PC-3 (cell line): ENCODE results near the gene AIMP1. TPM values are rescaled to one million over a fixed set of nuclear protein-coding genes. Genes with fewer than 3 reads are reported as not detected.

Experiments
- ATAC-seq: fragments of 200-7000 bp; cut with Tn5 transposase; 2 replicates; pipeline ENCODE4 v1.9.1; 2020; ENCODE audit warnings: mild to moderate bottlenecking, moderate library complexity
- BruUV-seq: library from RNA; stranded (reverse); fragments of 400-500 nt; replicated peaks from 2 replicates; lab custom pipeline; 2021; lab: Mats Ljungman, UMichigan
- CTCF ChIA-PET: fragments of 300-600 bp; sonication (Branson Sonifier 250); formaldehyde crosslinking; loops from one replicate; lab custom pipeline; 2022; ENCODE audit warnings: antibody characterized with exemption; lab: Charles Lee
- POLR2A ChIA-PET: fragments of 300-600 bp; sonication (Branson Sonifier 250); formaldehyde crosslinking; loops from one replicate; lab custom pipeline; 2022; ENCODE audit warnings: antibody characterized with exemption; ENCODE audit not compliant: unreplicated experiment; lab: Charles Lee
- DNase-seq: peaks from one replicate; pipeline ENCODE4 v3.0.0-alpha.2; 2015
- H2AFZ ChIP-seq: fragments of 300-600 bp; sonication (generic); 2 replicates; pipeline ENCODE4 v1.6.0; 2016; ENCODE audit warnings: antibody characterized with exemption, low read length
- H3F3A ChIP-seq: fragments of 300-600 bp; sonication (generic); one replicate; pipeline ENCODE4 v1.6.0; 2017; ENCODE audit warnings: antibody characterized with exemption, low read length, control low read depth, mild to moderate bottlenecking; ENCODE audit not compliant: unreplicated experiment
- H3K27ac ChIP-seq: fragments of 300-600 bp; sonication (generic); 2 replicates; pipeline ENCODE4 v1.5.1; 2016; ENCODE audit warnings: mild to moderate bottlenecking, low read length
- H3K27me3 ChIP-seq: fragments of 300-600 bp; sonication (generic); 2 replicates; pipeline ENCODE4 v1.6.1; 2016; ENCODE audit warnings: low read length, mixed read lengths
- H3K36me3 ChIP-seq: fragments of 300-600 bp; sonication (generic); 2 replicates; pipeline ENCODE4 v1.6.1; 2016; ENCODE audit warnings: low read depth, mixed run types, low read length, mixed read lengths
- H3K4me1 ChIP-seq: fragments of 300-600 bp; sonication (generic); 2 replicates; pipeline ENCODE4 v1.5.1; 2016; ENCODE audit warnings: low read length; ENCODE audit not compliant: insufficient read depth
- H3K4me2 ChIP-seq: fragments of 300-600 bp; sonication (generic); 2 replicates; pipeline ENCODE4 v1.6.0; 2016; ENCODE audit warnings: low read length
- H3K4me3 ChIP-seq: fragments of 300-600 bp; sonication (generic); 2 replicates; pipeline ENCODE4 v1.5.1; 2016; ENCODE audit warnings: mild to moderate bottlenecking, low read length, mixed read lengths
- H3K79me2 ChIP-seq: fragments of 300-600 bp; sonication (generic); 2 replicates; pipeline ENCODE4 v1.6.1; 2017; ENCODE audit warnings: low read length, mixed read lengths
- H3K9ac ChIP-seq: fragments of 300-600 bp; sonication (generic); 2 replicates; pipeline ENCODE4 v1.6.0; 2016; ENCODE audit warnings: mild to moderate bottlenecking, low read length
- H3K9me2 ChIP-seq: fragments of 300-600 bp; sonication (generic); replicated peaks from 2 replicates; pipeline ENCODE4 v1.6.1; 2016; ENCODE audit warnings: mixed run types, low read length, mixed read lengths
- H3K9me3 ChIP-seq: fragments of 300-600 bp; sonication (generic); 2 replicates; pipeline ENCODE4 v1.6.1; 2016; ENCODE audit warnings: low read length, mixed read lengths
- H4K20me1 ChIP-seq: fragments of 300-600 bp; sonication (generic); 2 replicates; pipeline ENCODE4 v1.6.1; 2016; ENCODE audit warnings: low read length, mixed read lengths
- CTCF ChIP-seq: fragments of 300-600 bp; sonication (generic); conservative IDR thresholded peaks from 2 replicates; pipeline ENCODE4 v1.5.1; 2017; ENCODE audit warnings: antibody characterized with exemption, low read depth, mild to moderate bottlenecking, low read length
- EZH2 ChIP-seq: fragments of 300-600 bp; sonication (generic); IDR thresholded peaks from one replicate; pipeline ENCODE4 v1.6.1; 2017; ENCODE audit warnings: antibody characterized with exemption, mild to moderate bottlenecking, low read length; ENCODE audit not compliant: unreplicated experiment
- EZH2phosphoT487 ChIP-seq: fragments of 300-600 bp; sonication (generic); IDR thresholded peaks from 2 replicates; pipeline ENCODE4 v1.6.1; 2018; ENCODE audit warnings: mild to moderate bottlenecking, antibody characterized with exemption, low read length, borderline replicate concordance
- intact Hi-C: fragments of 100-400 bp; cut with micrococcal nuclease; formaldehyde crosslinking; loops from 2 replicates; pipeline ENCODE4 v1.9.0; 2023
- total RNA-seq: library from RNA; depleted of rRNA; stranded (reverse); fragments of >200 nt; gene quantifications from 2 replicates; pipeline ENCODE4 v1.2.3, GENCODE V29; 2014

AIMP1 gene
- total RNA-seq, 1 experiment from 2014 or later, result 15.9 TPM

DNA sequence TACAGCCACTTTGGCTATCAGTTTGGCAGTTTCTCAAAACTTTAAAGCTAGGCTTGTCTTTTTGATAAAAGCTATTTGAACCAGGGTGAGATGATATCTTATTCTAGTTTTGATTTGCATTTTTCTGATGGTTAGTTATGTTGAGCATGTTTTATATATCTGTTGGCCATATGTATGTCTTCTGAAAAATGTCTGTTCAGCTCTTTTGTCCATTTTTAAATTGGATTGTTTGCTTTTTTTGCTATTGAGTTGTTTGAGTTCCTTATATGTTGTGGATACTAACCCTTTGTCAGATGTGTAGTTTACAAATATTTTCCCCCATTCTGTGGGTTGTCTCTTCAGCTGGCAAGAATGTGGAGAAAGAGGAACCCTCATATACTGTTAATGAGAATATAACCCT lies 63.8 kb downstream of the AIMP1 start:
- Histone ChIP-seq H3K9ac (no peak overlapping the region), H3K79me2 (no peaks in the 10 kb centered on the region), H4K20me1 (no peaks in the 10 kb centered on the region), H3K4me2 (no peak overlapping the region), H3K9me2 (no peaks in the 10 kb centered on the region), H3K4me1 (no peaks in the 10 kb centered on the region), H3K36me3 (no peaks in the 10 kb centered on the region), H3K27me3 (no peaks in the 10 kb centered on the region), H2AFZ (no peak overlapping the region), H3K9me3 (no peaks in the 10 kb centered on the region), H3F3A (no peaks in the 10 kb centered on the region), H3K4me3 (no peak overlapping the region), H3K27ac (no peak overlapping the region)
- ATAC-seq (no peak), DNase-seq (no peak)
- intact Hi-C loops, result no loop called here
- BruUV-seq, result no TSS peak
- ChIA-PET CTCF (no interaction called here), POLR2A (no interaction called here)
- TF ChIP-seq EZH2phosphoT487, result no peak
- TF ChIP-seq EZH2, result no peak
- no peak for TF ChIP-seq CTCF

GRCh38 chr4:106384878-106385277 lies 68.5 kb downstream of the AIMP1 start:
- Histone ChIP-seq H3K79me2 (no peaks in the 10 kb centered on the region), H3K9me2 (no peaks in the 10 kb centered on the region), H3K9ac (no peak overlapping the region), H3K27me3 (no peaks in the 10 kb centered on the region), H3K4me3 (no peak overlapping the region), H3K4me2 (no peak overlapping the region), H2AFZ (no peak overlapping the region), H3K9me3 (no peaks in the 10 kb centered on the region), H3K27ac (no peak overlapping the region), H3K36me3 (no peaks in the 10 kb centered on the region), H4K20me1 (no peaks in the 10 kb centered on the region), H3F3A (no peaks in the 10 kb centered on the region), H3K4me1 (no peaks in the 10 kb centered on the region)
- intact Hi-C loops, result no loop called here
- no peak for TF ChIP-seq CTCF
- TF ChIP-seq EZH2phosphoT487, result no peak
- BruUV-seq, result no TSS peak
- ATAC-seq (no peak), DNase-seq (no peak)
- ChIA-PET POLR2A (no interaction called here), CTCF (no interaction called here)

DNA sequence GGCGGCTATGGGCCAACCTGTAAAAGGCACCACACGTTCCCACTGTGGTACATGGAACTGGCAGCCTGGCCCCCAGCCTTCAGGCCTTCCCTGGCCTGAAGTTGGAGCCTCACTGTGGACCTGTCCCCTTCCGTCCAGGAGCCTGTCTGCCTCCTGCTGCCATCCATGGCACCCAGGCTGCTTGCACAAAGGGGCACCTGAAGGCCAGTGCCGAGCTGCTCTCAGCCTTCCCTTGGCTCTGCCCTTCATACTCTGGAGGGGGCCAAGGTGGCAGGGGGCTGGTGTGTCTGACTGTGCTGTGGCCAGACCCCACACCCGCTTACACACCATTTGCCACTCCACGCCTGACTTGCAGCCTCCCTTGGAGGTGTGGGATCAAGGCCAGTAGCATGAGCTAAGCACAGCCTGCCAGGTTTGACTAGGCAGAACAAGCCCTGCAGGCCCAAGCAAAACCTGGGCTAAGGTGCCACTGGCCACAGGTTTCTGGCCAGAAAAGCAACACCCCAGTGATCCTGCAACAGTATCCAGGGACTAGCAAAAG lies 69.6 kb downstream of the AIMP1 start:
- no peak overlapping the region for H3K9ac ChIP-seq
- H4K20me1 ChIP-seq, result no peaks in the 10 kb centered on the region
- no peaks in the 10 kb centered on the region for H3K4me1 ChIP-seq
- H3K27ac ChIP-seq, result no peak overlapping the region
- no peak for DNase-seq
- no peaks in the 10 kb centered on the region for H3K27me3 ChIP-seq
- H3F3A ChIP-seq, result no peaks in the 10 kb centered on the region
- H3K79me2 ChIP-seq, result no peaks in the 10 kb centered on the region
- no peak overlapping the region for H3K4me3 ChIP-seq
- intact Hi-C loops, result no loop called here
- no peaks in the 10 kb centered on the region for H3K9me2 ChIP-seq
- BruUV-seq, result no TSS peak
- ATAC-seq, result no peak
- TF ChIP-seq CTCF, result no peak
- no peak for TF ChIP-seq EZH2
- no peak for TF ChIP-seq EZH2phosphoT487
- no peaks in the 10 kb centered on the region for H3K36me3 ChIP-seq
- no peak overlapping the region for H2AFZ ChIP-seq
- ChIA-PET CTCF (no interaction called here), POLR2A (no interaction called here)
- no peak overlapping the region for H3K4me2 ChIP-seq
- H3K9me3 ChIP-seq, result no peaks in the 10 kb centered on the region
